T-helper 1 cell treated with Interleukin-12 subunit alpha and Interleukin-12 subunit beta and Interleukin-4 antibody, amounts not matched to agents 30 μg/mL and 1 μg/mL, for 36 hours (primary cell): ENCODE measurements around the gene C12orf43.

ENCODE experiments used
- H3K27ac Mint-ChIP-seq: one replicate; pipeline ENCODE4 v1.8.0; 2021; ENCODE audit warnings: mild to moderate bottlenecking, mixed read lengths
- H3K27me3 Mint-ChIP-seq: one replicate; pipeline ENCODE4 v1.8.0; 2021; ENCODE audit warnings: low read depth, mixed read lengths
- H3K36me3 Mint-ChIP-seq: one replicate; pipeline ENCODE4 v1.8.0; 2021; ENCODE audit warnings: low read depth, mixed read lengths
- H3K4me1 Mint-ChIP-seq: one replicate; pipeline ENCODE4 v1.8.0; 2021; ENCODE audit warnings: low read depth, mixed read lengths
- H3K4me3 Mint-ChIP-seq: one replicate; pipeline ENCODE4 v1.8.0; 2021; ENCODE audit warnings: mild to moderate bottlenecking, moderate library complexity, mixed read lengths
- H3K9me3 Mint-ChIP-seq: one replicate; pipeline ENCODE4 v1.8.0; 2021; ENCODE audit warnings: mixed read lengths

C12orf43 gene

GRCh38 chr12:120996133-120996746 lies 20.0 kb downstream of the C12orf43 start:
- Mint-ChIP-seq H3K9me3 (no peaks in the 10 kb centered on the region), H3K27me3 (peaks cover 22% of the 10 kb centered on the region), H3K36me3 (no peaks in the 10 kb centered on the region), H3K27ac (no peak overlapping the region), H3K4me3 (no peak overlapping the region), H3K4me1 (peaks cover 2% of the 10 kb centered on the region)

DNA sequence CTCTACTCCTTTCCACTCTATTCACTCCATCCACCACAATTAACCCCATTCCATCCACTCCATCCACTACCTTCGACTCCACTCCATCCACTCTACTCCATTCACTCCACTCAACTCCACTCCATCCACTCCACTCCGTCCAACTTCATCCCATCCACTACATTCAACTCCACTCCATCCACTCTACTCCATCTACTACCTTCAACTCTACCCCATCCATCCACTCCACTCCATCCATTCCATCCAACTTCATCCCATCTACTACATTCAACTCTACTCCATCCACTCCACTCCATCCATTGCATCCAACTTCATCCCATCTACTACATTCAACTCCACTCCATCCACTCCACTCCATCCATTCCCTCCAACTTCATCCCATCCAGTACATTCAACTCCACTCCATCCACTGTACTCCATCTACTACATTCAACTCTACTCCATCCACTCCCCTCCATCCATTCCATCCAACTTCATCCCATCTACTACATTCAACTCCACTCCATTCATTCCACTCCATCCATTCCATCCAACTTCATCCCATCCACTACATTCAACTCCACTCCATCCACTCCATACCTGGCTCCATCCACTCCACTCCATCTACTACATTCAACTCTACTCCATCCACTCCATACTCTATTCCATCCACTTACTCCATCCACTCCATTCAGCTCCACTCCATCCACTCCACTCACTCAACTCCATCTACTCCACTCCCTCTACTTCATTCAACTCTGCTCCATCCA lies 21.5 kb downstream of the C12orf43 start:
- Mint-ChIP-seq H3K4me3 (no peak overlapping the region), H3K9me3 (no peaks in the 10 kb centered on the region), H3K27me3 (peaks cover 26% of the 10 kb centered on the region), H3K4me1 (peaks cover 2% of the 10 kb centered on the region), H3K36me3 (no peaks in the 10 kb centered on the region), H3K27ac (no peak overlapping the region)

DNA sequence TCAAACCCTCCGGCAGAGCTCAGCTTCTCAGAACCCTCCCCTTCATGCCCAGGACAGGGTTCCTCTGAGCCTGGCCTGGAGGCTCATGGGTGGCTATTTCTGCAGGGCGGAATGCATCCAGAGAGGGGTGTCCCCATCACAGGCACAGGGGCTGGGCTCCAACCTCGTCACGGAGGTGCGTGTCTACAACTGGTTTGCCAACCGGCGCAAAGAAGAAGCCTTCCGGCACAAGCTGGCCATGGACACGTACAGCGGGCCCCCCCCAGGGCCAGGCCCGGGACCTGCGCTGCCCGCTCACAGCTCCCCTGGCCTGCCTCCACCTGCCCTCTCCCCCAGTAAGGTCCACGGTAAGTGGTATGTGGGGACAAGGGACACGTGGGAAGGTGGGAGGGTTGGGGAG lies 22.2 kb downstream of the C12orf43 start:
- Mint-ChIP-seq H3K36me3 (no peaks in the 10 kb centered on the region), H3K27ac (no peak overlapping the region), H3K27me3 (peaks cover 26% of the 10 kb centered on the region), H3K4me3 (no peak overlapping the region), H3K4me1 (no peaks in the 10 kb centered on the region), H3K9me3 (no peaks in the 10 kb centered on the region)

GRCh38 chr12:120993496-120993895 lies 22.8 kb downstream of the C12orf43 start:
- no peaks in the 10 kb centered on the region for H3K36me3 Mint-ChIP-seq
- H3K9me3 Mint-ChIP-seq: no peaks in the 10 kb centered on the region
- no peak overlapping the region for H3K27ac Mint-ChIP-seq
- H3K4me3 Mint-ChIP-seq: no peak overlapping the region
- H3K4me1 Mint-ChIP-seq: no peaks in the 10 kb centered on the region
- H3K27me3 Mint-ChIP-seq: peaks cover 26% of the 10 kb centered on the region

DNA sequence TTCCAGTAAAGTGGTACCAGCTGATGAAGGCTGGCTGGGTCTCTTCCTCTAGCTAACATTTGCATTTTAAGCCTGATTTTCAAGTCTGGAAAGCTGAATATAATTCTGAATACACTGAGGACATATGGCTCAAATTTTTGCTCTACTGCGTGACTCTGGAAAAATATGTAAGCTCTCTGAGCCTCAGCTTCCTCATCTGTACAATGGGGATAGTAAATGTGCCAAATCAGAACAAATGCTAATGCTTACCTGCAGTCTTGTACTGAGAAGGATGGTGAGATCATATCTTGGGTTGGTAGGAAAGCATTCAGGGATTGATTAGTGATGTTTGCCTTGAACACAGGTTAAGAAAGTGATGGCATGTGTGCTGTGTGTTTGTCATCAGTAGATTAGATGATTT lies 23.3 kb downstream of the C12orf43 start:
- no peak overlapping the region for H3K4me3 Mint-ChIP-seq
- H3K9me3 Mint-ChIP-seq: no peaks in the 10 kb centered on the region
- H3K4me1 Mint-ChIP-seq: no peaks in the 10 kb centered on the region
- no peak overlapping the region for H3K27ac Mint-ChIP-seq
- H3K36me3 Mint-ChIP-seq: no peaks in the 10 kb centered on the region
- H3K27me3 Mint-ChIP-seq: peaks cover 26% of the 10 kb centered on the region

GRCh38 chr12:120991965-120992364 lies 24.3 kb downstream of the C12orf43 start:
- Mint-ChIP-seq H3K4me1 (no peaks in the 10 kb centered on the region), H3K4me3 (no peak overlapping the region), H3K27ac (no peak overlapping the region)

DNA sequence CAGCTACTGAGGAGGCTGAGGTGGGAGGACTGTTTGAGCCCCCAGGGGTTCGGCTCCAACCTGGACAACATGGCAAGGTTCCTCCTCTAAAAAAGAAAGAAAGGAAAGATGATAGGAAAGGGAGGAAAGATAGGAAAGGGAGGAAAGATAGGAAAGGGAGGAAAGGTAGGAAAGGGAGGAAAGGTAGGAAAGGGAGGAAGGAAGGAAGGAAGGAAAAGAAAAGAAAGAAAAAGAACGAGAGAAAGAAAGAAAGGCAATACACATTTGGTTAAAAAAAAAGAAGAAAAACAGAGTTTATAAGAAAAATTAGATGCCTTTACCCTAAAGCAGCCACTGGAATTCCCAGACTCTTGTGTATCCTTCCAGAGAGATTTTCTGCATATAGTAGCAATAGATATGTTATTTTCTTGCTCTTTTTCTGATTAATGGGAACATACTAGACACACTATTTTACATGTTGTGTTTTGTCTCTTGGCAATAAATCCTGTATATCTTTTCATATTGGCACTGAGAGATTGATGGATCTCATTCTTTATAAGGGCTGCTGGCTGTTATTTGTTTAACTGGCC lies 25.7 kb downstream of the C12orf43 start:
- Mint-ChIP-seq H3K4me1 (no peaks in the 10 kb centered on the region), H3K36me3 (no peaks in the 10 kb centered on the region), H3K27me3 (peaks cover 23% of the 10 kb centered on the region), H3K4me3 (no peak overlapping the region), H3K27ac (no peak overlapping the region), H3K9me3 (no peaks in the 10 kb centered on the region)

More at GRCh38 chr12:120991965-120992364, 24.3 kb downstream of the C12orf43 start:
- Mint-ChIP-seq H3K27me3 (peaks cover 26% of the 10 kb centered on the region), H3K36me3 (no peaks in the 10 kb centered on the region), H3K9me3 (no peaks in the 10 kb centered on the region)

GRCh38 chr12:120989687-120990086 lies 26.6 kb downstream of the C12orf43 start:
- Mint-ChIP-seq H3K9me3 (no peaks in the 10 kb centered on the region), H3K4me1 (no peaks in the 10 kb centered on the region), H3K27me3 (peaks cover 14% of the 10 kb centered on the region), H3K27ac (no peak overlapping the region), H3K4me3 (no peak overlapping the region), H3K36me3 (no peaks in the 10 kb centered on the region)

DNA sequence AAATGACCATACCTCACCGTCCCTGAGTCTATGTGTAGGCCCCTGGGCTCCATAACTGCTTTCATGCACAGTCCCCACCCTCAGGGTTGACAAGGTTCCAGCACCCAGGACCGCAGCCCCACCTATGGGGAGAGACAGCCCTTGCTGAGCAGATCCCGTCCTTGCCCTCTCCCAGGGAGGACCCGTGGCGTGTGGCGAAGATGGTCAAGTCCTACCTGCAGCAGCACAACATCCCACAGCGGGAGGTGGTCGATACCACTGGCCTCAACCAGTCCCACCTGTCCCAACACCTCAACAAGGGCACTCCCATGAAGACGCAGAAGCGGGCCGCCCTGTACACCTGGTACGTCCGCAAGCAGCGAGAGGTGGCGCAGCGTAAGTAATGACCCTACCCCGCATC lies 27.6 kb downstream of the C12orf43 start:
- no peaks in the 10 kb centered on the region for H3K9me3 Mint-ChIP-seq
- no peaks in the 10 kb centered on the region for H3K4me1 Mint-ChIP-seq
- H3K27me3 Mint-ChIP-seq: peaks cover 16% of the 10 kb centered on the region
- no peak overlapping the region for H3K27ac Mint-ChIP-seq
- no peak overlapping the region for H3K4me3 Mint-ChIP-seq
- H3K36me3 Mint-ChIP-seq: no peaks in the 10 kb centered on the region

- Mint-ChIP-seq H3K4me3 (no peak overlapping the region), H3K9me3 (no peaks in the 10 kb centered on the region), H3K36me3 (no peaks in the 10 kb centered on the region), H3K27ac (no peak overlapping the region), H3K4me1 (no peaks in the 10 kb centered on the region), H3K27me3 (peaks cover 14% of the 10 kb centered on the region)
These were observed 28.1 kb downstream of the C12orf43 start for GRCh38 chr12:120988234-120988633.

DNA sequence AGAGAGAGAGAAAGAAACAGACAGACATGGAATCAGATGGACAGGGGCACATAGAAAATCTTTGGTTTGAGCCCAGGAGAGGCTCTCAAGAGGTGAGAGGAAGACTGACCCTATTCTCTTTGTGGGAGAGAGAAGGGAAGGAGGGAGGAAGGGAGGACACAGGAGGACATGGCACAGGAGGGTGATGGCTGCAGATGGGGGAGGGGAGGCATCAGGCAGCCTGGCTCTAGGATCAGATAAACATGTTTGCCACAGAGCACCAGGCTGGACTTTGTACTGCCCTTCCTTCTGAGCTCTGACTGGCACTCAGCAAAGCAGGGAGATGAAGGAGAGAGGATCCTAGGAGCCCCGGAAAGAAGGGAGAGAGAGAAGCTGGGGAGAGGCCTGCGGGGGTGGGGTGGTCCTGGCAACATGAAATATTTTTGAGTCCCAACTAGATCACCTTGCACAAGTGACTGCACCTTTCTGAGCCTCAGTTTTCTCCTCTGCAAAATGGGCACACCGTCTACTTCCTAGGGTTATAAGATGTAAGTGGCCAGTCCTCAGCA lies 31.9 kb downstream of the C12orf43 start:
- H3K36me3 Mint-ChIP-seq: no peaks in the 10 kb centered on the region
- H3K27me3 Mint-ChIP-seq: peaks cover 5% of the 10 kb centered on the region
- H3K4me3 Mint-ChIP-seq: no peak overlapping the region
- H3K4me1 Mint-ChIP-seq: no peaks in the 10 kb centered on the region
- H3K9me3 Mint-ChIP-seq: no peaks in the 10 kb centered on the region
- no peak overlapping the region for H3K27ac Mint-ChIP-seq

- Mint-ChIP-seq H3K27ac (no peak overlapping the region), H3K36me3 (no peaks in the 10 kb centered on the region), H3K4me3 (no peak overlapping the region), H3K27me3 (peaks cover 5% of the 10 kb centered on the region), H3K9me3 (no peaks in the 10 kb centered on the region), H3K4me1 (no peaks in the 10 kb centered on the region)
These were observed 32.5 kb downstream of the C12orf43 start for GRCh38 chr12:120983759-120984158.

DNA sequence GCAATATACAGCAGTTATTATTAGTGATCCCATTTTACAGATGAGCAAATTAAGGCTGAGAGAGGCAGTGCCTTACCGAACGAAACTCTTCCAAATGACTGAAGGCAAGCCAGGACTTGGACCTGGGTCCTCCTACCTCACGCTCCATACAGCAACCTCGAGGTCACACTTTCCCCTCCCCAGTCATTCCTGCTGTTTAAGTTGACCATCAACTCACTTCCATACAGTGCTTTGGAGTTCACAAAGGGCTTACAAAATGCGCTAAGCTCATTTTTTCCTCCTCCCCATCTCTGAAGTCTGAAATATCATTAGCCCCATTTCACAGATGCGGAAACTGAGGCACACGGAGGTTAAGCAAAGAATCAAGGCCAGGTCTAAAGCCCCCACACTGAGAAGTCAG lies 33.6 kb downstream of the C12orf43 start:
- Mint-ChIP-seq H3K4me3 (no peak overlapping the region), H3K9me3 (no peaks in the 10 kb centered on the region), H3K27me3 (peaks cover 5% of the 10 kb centered on the region), H3K36me3 (no peaks in the 10 kb centered on the region), H3K27ac (no peak overlapping the region), H3K4me1 (no peaks in the 10 kb centered on the region)

DNA sequence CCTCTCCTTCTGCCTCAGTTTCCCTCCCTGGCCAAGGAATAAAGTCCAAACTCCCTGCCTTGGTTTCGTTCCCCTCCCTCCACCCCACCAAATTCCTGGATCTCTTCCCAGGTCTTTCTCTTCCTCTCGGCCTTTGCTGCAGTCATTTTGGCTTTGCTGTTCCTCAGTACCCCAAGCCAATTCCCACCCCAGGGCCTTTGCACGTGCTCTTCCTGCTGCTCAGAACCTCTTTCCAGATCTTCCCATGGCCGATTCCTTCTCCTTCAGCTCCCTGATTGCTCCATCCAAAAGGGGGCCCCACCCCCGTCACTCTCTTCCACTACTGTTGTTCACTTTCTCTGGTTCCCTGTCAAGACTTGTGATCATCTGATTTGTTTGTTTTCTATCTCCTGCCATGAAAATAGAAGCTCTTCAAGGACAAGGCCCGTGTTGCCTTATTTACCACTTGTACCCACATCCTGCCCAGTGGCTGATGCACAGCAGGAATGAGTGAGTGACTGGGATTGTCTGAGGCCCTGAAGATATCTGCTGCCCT lies 34.8 kb downstream of the C12orf43 start:
- H3K4me1 Mint-ChIP-seq: no peaks in the 10 kb centered on the region
- H3K4me3 Mint-ChIP-seq: no peak overlapping the region
- H3K9me3 Mint-ChIP-seq: no peaks in the 10 kb centered on the region
- peaks cover 5% of the 10 kb centered on the region for H3K27me3 Mint-ChIP-seq
- no peak overlapping the region for H3K27ac Mint-ChIP-seq
- no peaks in the 10 kb centered on the region for H3K36me3 Mint-ChIP-seq
